GM04503 (cell line): ENCODE results near the gene TLE1.
"Not testable (repeated sequence)": the region's sequence is repeated elsewhere in the genome, so short reads cannot be mapped to it uniquely, and the experiment has no call there.

Experiments
- DNase-seq: peaks from one replicate; pipeline ENCODE4 v3.0.0-alpha.2; 2012; ENCODE audit warnings: low read depth

Gene TLE1

GRCh38 chr9:81621785-81622259 lies 67.5 kb downstream of the TLE1 start:
- no peak for DNase-seq

- DNase-seq = no peak
Measured at GRCh38 chr9:81621118-81621517, 68.2 kb downstream of the TLE1 start.

- no peak for DNase-seq
Measured at GRCh38 chr9:81620002-81620390, 69.4 kb downstream of the TLE1 start.

- DNase-seq = peak; percentile 72
Measured at GRCh38 chr9:81619353-81620001, 69.9 kb downstream of the TLE1 start.

GRCh38 chr9:81618923-81619322 lies 70.4 kb downstream of the TLE1 start:
- DNase-seq = no peak

- DNase-seq = no peak
Measured at GRCh38 chr9:81616141-81616540, 73.2 kb downstream of the TLE1 start.

GRCh38 chr9:81614335-81614734 lies 75.0 kb downstream of the TLE1 start:
- no peak for DNase-seq

- peak; percentile 47 for DNase-seq
Measured at GRCh38 chr9:81613002-81613812, 76.1 kb downstream of the TLE1 start.

GRCh38 chr9:81611664-81612063 lies 77.7 kb downstream of the TLE1 start:
- DNase-seq = no peak

GRCh38 chr9:81610740-81611107 lies 78.6 kb downstream of the TLE1 start:
- no peak for DNase-seq

- DNase-seq = no peak
Measured at GRCh38 chr9:81609782-81610739, 79.3 kb downstream of the TLE1 start.

GRCh38 chr9:81608289-81608657 lies 81.1 kb downstream of the TLE1 start:
- DNase-seq = no peak

- DNase-seq = no peak
Measured at GRCh38 chr9:81607593-81608288, 81.6 kb downstream of the TLE1 start.

GRCh38 chr9:81606261-81606660 lies 83.1 kb downstream of the TLE1 start:
- not testable (repeated sequence) for DNase-seq

- no peak for DNase-seq
Measured at GRCh38 chr9:81605170-81605670, 84.1 kb downstream of the TLE1 start.

GRCh38 chr9:81604306-81605169 lies 84.8 kb downstream of the TLE1 start:
- DNase-seq = no peak

GRCh38 chr9:81602887-81603680 lies 86.3 kb downstream of the TLE1 start:
- no peak for DNase-seq

- no peak for DNase-seq
Measured at GRCh38 chr9:81601639-81602623, 87.4 kb downstream of the TLE1 start.

- no peak for DNase-seq
Measured at GRCh38 chr9:81600631-81601030, 88.7 kb downstream of the TLE1 start.
